ENCODE results near the gene CDH4. TPM values are rescaled to one million over a fixed set of nuclear protein-coding genes. Genes with fewer than 3 reads are reported as not detected.

The CDH4 gene
- total and polyA plus RNA-seq, 8 donors = under 0.01 to 2.2 (median 0.11) TPM; not detected in 2

- Histone ChIP-seq H3K4me3 (no peak overlapping the region), H3K27me3 (peaks cover 0 to 30% (median 0%) of the 10 kb centered on the region in 3 donors), H3K27ac (no peak overlapping the region), H3K9me3 (peaks cover 0 to 13% (median 2%) of the 10 kb centered on the region in 4 donors), H3K36me3 (no peaks in the 10 kb centered on the region), H3K4me1 (no peaks in the 10 kb centered on the region)
- TF ChIP-seq POLR2AphosphoS5 (IDR thresholded peaks at IDR 0.05) (no peak), POLR2A (IDR thresholded peaks at IDR 0.05) (no peak), CTCF (IDR thresholded peaks at IDR 0.05) (no peak), EP300 (IDR thresholded peaks at IDR 0.05) (no peak)
- WGBS, 5 donors = 73 to 86% (median 81%) methylated on average over 18 to 19 of the region's 19 CpGs
- intact Hi-C loops (cut with DNase I; ENCODE audit: low total_unique reads) = no loop called here
- no peak for DNase-seq
Measured at GRCh38 chr20:61292821-61293612, 41.0 kb downstream of the CDH4 start.

- TF ChIP-seq EP300 (IDR thresholded peaks at IDR 0.05) (no peak), POLR2AphosphoS5 (IDR thresholded peaks at IDR 0.05) (no peak), CTCF (IDR thresholded peaks at IDR 0.05) (no peak), POLR2A (IDR thresholded peaks at IDR 0.05) (no peak)
- intact Hi-C loops (cut with DNase I; ENCODE audit: low total_unique reads) = no loop called here
Measured at GRCh38 chr20:61293951-61294350, 41.9 kb downstream of the CDH4 start.

DNA sequence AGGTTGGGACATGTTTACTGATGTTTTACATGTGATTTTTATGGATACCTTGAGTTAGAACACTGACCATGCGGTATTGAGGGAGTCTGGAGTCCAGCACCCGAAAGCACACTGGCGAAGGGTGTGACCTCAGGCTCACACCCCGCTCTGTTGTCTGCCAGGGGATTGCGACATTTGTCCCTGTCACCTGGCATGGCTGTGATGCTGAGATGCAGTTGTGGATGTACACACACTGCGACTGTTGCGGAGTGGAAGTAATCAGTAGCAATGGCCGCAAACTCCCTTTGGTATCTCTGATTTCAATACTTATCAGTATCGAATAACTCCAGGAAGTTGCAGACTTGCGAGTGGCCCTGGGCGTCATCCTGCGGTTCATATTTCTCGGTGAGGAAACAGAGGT lies 43.2 kb downstream of the CDH4 start:
- no peak overlapping the region for H3K4me3 ChIP-seq
- H3K4me1 ChIP-seq = no peaks in the 10 kb centered on the region
- intact Hi-C loops (cut with DNase I; ENCODE audit: low total_unique reads) = no loop called here
- DNase-seq = no peak
- no peak overlapping the region for H3K27ac ChIP-seq
- peaks cover 0 to 13% (median 2%) of the 10 kb centered on the region in 4 donors for H3K9me3 ChIP-seq
- 80 to 87% (median 82%) methylated on average over 12 to 13 of the region's 13 CpGs for WGBS, 5 donors
- TF ChIP-seq CTCF (IDR thresholded peaks at IDR 0.05) (no peak), EP300 (IDR thresholded peaks at IDR 0.05) (no peak), POLR2AphosphoS5 (IDR thresholded peaks at IDR 0.05) (no peak), POLR2A (IDR thresholded peaks at IDR 0.05) (no peak)
- no peaks in the 10 kb centered on the region for H3K36me3 ChIP-seq
- H3K27me3 ChIP-seq = peaks cover 0 to 21% (median 0%) of the 10 kb centered on the region in 3 donors

More at GRCh38 chr20:61293951-61294350, 41.9 kb downstream of the CDH4 start:
- Histone ChIP-seq H3K27me3 (peaks cover 0 to 23% (median 0%) of the 10 kb centered on the region in 3 donors), H3K9me3 (peaks cover 0 to 14% (median 2%) of the 10 kb centered on the region in 4 donors), H3K36me3 (no peaks in the 10 kb centered on the region), H3K4me3 (no peak overlapping the region), H3K4me1 (no peaks in the 10 kb centered on the region), H3K27ac (no peak overlapping the region)
- DNase-seq = no peak
- WGBS, 5 donors = 61 to 81% (median 77%) methylated on average over 7 to 12 of the region's 12 CpGs

DNA sequence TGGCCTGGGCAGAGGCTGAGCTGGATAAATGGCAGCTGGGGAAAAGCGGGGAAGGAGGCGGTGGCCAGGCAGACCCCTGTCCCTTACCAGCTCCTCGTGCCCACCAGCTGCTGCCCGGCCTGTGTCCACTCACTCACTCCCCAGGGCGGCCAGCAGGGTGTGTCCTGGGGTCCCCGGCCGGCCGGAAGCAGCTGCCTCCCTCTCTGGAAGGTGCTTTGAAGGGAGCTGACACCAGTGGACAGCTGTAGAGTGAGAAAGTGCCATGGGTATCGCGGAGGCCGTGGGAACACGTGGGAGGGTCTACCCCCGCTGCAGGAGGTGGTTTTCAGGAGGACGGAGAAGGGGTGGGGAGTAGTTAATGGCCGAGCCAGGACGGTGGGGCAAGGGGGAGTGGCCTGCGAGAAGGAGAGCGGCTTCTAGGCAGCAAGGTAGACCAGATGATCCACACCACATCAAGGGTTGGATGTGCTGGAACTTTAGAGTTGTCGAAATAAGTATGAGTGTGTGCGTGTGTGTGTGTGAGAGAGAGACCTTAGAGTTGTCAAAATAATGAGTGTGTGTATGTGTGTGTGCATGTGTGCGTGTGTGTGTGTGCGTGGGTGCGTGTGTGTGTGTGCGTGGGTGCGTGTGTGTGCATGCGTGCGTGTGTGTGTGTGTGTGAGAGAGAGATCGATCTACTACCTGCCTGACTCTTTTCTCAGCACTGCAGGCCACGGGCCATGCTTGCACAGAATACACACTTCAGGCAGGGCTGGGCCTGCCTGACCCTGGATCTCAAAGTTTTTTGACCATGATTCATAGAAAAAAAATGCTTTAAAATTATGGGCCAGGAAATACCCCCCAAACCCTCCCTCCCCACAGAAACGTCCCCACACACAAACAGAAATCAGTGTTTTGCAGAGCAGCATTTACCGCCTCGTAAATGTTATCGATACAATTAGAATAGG lies 43.9 kb downstream of the CDH4 start:
- Histone ChIP-seq H3K27me3 (peaks cover 0 to 23% (median 0%) of the 10 kb centered on the region in 3 donors), H3K27ac (no peak overlapping the region), H3K4me3 (no peak overlapping the region), H3K9me3 (peaks cover 0 to 7% (median 2%) of the 10 kb centered on the region in 4 donors), H3K4me1 (no peaks in the 10 kb centered on the region), H3K36me3 (no peaks in the 10 kb centered on the region)
- no peak for TF ChIP-seq CTCF (IDR thresholded peaks at IDR 0.05)
- TF ChIP-seq EP300 (IDR thresholded peaks at IDR 0.05) = no peak
- TF ChIP-seq POLR2A (IDR thresholded peaks at IDR 0.05) = no peak
- TF ChIP-seq POLR2AphosphoS5 (IDR thresholded peaks at IDR 0.05) = no peak
- DNase-seq = no peak
- intact Hi-C loops (cut with DNase I; ENCODE audit: low total_unique reads) = no loop called here
- WGBS, 5 donors = 65 to 71% (median 68%) methylated on average over 33 of the region's 33 CpGs
